ENCODE data around the gene BRINP1.

The BRINP1 gene

GRCh38 chr9:119278171-119278570 lies 91.1 kb downstream of the BRINP1 start:
- Histone ChIP-seq H3K9me3 (ENCODE audit: control insufficient read depth, low read length) (no peaks in the 10 kb centered on the region), H3K4me3 (ENCODE audit: extremely low read depth, insufficient read depth, low read length, poor library complexity, severe bottlenecking) (no peak overlapping the region), H3K4me1 (ENCODE audit: control insufficient read depth, insufficient read depth, low read length, poor library complexity, severe bottlenecking) (peaks cover 3% of the 10 kb centered on the region), H3K36me3 (ENCODE audit: control insufficient read depth, insufficient read depth, low read length) (no peaks in the 10 kb centered on the region), H3K27ac (ENCODE audit: low read depth, low read length, severe bottlenecking) (no peak overlapping the region)
- whole genome bisulfite sequencing, 2 experiments (ENCODE audit: insufficient coverage in 2 of 2): 80 to 87% methylated on average over 1 to 2 of the region's 4 CpGs

- 83 to 91% methylated on average over 3 of the region's 3 CpGs for WGBS, 2 experiments (ENCODE audit: insufficient coverage in 2 of 2)
- Histone ChIP-seq H3K9me3 (ENCODE audit: control insufficient read depth, low read length) (no peaks in the 10 kb centered on the region), H3K36me3 (ENCODE audit: control insufficient read depth, insufficient read depth, low read length) (no peaks in the 10 kb centered on the region), H3K4me1 (ENCODE audit: control insufficient read depth, insufficient read depth, low read length, poor library complexity, severe bottlenecking) (peaks cover 8% of the 10 kb centered on the region), H3K4me3 (ENCODE audit: extremely low read depth, insufficient read depth, low read length, poor library complexity, severe bottlenecking) (no peak overlapping the region), H3K27ac (ENCODE audit: low read depth, low read length, severe bottlenecking) (no peak overlapping the region)
Observed at GRCh38 chr9:119273984-119274665, 95.1 kb downstream of the BRINP1 start.

GRCh38 chr9:119273325-119273904 lies 95.8 kb downstream of the BRINP1 start:
- WGBS, 2 experiments (ENCODE audit: insufficient coverage in 2 of 2): 47 to 68% methylated on average over 4 to 5 of the region's 5 CpGs
- H3K4me3 ChIP-seq (ENCODE audit: extremely low read depth, insufficient read depth, low read length, poor library complexity, severe bottlenecking): no peak overlapping the region
- no peaks in the 10 kb centered on the region for H3K9me3 ChIP-seq (ENCODE audit: control insufficient read depth, low read length)
- H3K27ac ChIP-seq (ENCODE audit: low read depth, low read length, severe bottlenecking): no peak overlapping the region
- peaks cover 12% of the 10 kb centered on the region for H3K4me1 ChIP-seq (ENCODE audit: control insufficient read depth, insufficient read depth, low read length, poor library complexity, severe bottlenecking)
- no peaks in the 10 kb centered on the region for H3K36me3 ChIP-seq (ENCODE audit: control insufficient read depth, insufficient read depth, low read length)

GRCh38 chr9:119272500-119273211 lies 96.6 kb downstream of the BRINP1 start:
- Histone ChIP-seq H3K4me3 (ENCODE audit: extremely low read depth, insufficient read depth, low read length, poor library complexity, severe bottlenecking) (no peak overlapping the region), H3K4me1 (ENCODE audit: control insufficient read depth, insufficient read depth, low read length, poor library complexity, severe bottlenecking) (peaks cover 12% of the 10 kb centered on the region), H3K27ac (ENCODE audit: low read depth, low read length, severe bottlenecking) (no peak overlapping the region), H3K9me3 (ENCODE audit: control insufficient read depth, low read length) (no peaks in the 10 kb centered on the region), H3K36me3 (ENCODE audit: control insufficient read depth, insufficient read depth, low read length) (no peaks in the 10 kb centered on the region)
- 29 to 49% methylated on average over 3 to 5 of the region's 5 CpGs for WGBS, 2 experiments (ENCODE audit: insufficient coverage in 2 of 2)

- Histone ChIP-seq H3K27ac (ENCODE audit: low read depth, low read length, severe bottlenecking) (no peak overlapping the region), H3K4me3 (ENCODE audit: extremely low read depth, insufficient read depth, low read length, poor library complexity, severe bottlenecking) (no peak overlapping the region), H3K9me3 (ENCODE audit: control insufficient read depth, low read length) (no peaks in the 10 kb centered on the region), H3K36me3 (ENCODE audit: control insufficient read depth, insufficient read depth, low read length) (no peaks in the 10 kb centered on the region), H3K4me1 (ENCODE audit: control insufficient read depth, insufficient read depth, low read length, poor library complexity, severe bottlenecking) (peaks cover 12% of the 10 kb centered on the region)
- 77 to 82% methylated on average over 2 to 3 of the region's 3 CpGs for WGBS, 2 experiments (ENCODE audit: insufficient coverage in 2 of 2)
Observed at GRCh38 chr9:119268985-119269384, 100.2 kb downstream of the BRINP1 start.

- Histone ChIP-seq H3K27ac (ENCODE audit: low read depth, low read length, severe bottlenecking) (no peak overlapping the region), H3K9me3 (ENCODE audit: control insufficient read depth, low read length) (no peaks in the 10 kb centered on the region), H3K4me3 (ENCODE audit: extremely low read depth, insufficient read depth, low read length, poor library complexity, severe bottlenecking) (no peak overlapping the region), H3K36me3 (ENCODE audit: control insufficient read depth, insufficient read depth, low read length) (no peaks in the 10 kb centered on the region), H3K4me1 (ENCODE audit: control insufficient read depth, insufficient read depth, low read length, poor library complexity, severe bottlenecking) (peaks cover 4% of the 10 kb centered on the region)
- 86 to 87% methylated on average over 1 of the region's 3 CpGs for WGBS, 2 experiments (ENCODE audit: insufficient coverage in 2 of 2)
Observed at GRCh38 chr9:119264165-119264564, 105.1 kb downstream of the BRINP1 start.

GRCh38 chr9:119257592-119257991 lies 111.6 kb downstream of the BRINP1 start:
- Histone ChIP-seq H3K4me1 (ENCODE audit: control insufficient read depth, insufficient read depth, low read length, poor library complexity, severe bottlenecking) (no peaks in the 10 kb centered on the region), H3K4me3 (ENCODE audit: extremely low read depth, insufficient read depth, low read length, poor library complexity, severe bottlenecking) (no peak overlapping the region), H3K27ac (ENCODE audit: low read depth, low read length, severe bottlenecking) (no peak overlapping the region), H3K36me3 (ENCODE audit: control insufficient read depth, insufficient read depth, low read length) (no peaks in the 10 kb centered on the region), H3K9me3 (ENCODE audit: control insufficient read depth, low read length) (no peaks in the 10 kb centered on the region)
- 87 to 93% methylated on average over 3 to 4 of the region's 4 CpGs for WGBS, 2 experiments (ENCODE audit: insufficient coverage in 2 of 2)

GRCh38 chr9:119255116-119255515 lies 114.1 kb downstream of the BRINP1 start:
- H3K4me3 ChIP-seq (ENCODE audit: extremely low read depth, insufficient read depth, low read length, poor library complexity, severe bottlenecking): no peak overlapping the region
- H3K27ac ChIP-seq (ENCODE audit: low read depth, low read length, severe bottlenecking): no peak overlapping the region
- H3K36me3 ChIP-seq (ENCODE audit: control insufficient read depth, insufficient read depth, low read length): no peaks in the 10 kb centered on the region
- no peaks in the 10 kb centered on the region for H3K9me3 ChIP-seq (ENCODE audit: control insufficient read depth, low read length)
- no peaks in the 10 kb centered on the region for H3K4me1 ChIP-seq (ENCODE audit: control insufficient read depth, insufficient read depth, low read length, poor library complexity, severe bottlenecking)
- 47 to 52% methylated on average over 1 to 2 of the region's 3 CpGs for WGBS, 2 experiments (ENCODE audit: insufficient coverage in 2 of 2)

GRCh38 chr9:119252671-119253299 lies 116.5 kb downstream of the BRINP1 start:
- Histone ChIP-seq H3K9me3 (ENCODE audit: control insufficient read depth, low read length) (no peaks in the 10 kb centered on the region), H3K4me3 (ENCODE audit: extremely low read depth, insufficient read depth, low read length, poor library complexity, severe bottlenecking) (no peak overlapping the region), H3K4me1 (ENCODE audit: control insufficient read depth, insufficient read depth, low read length, poor library complexity, severe bottlenecking) (no peaks in the 10 kb centered on the region), H3K36me3 (ENCODE audit: control insufficient read depth, insufficient read depth, low read length) (no peaks in the 10 kb centered on the region), H3K27ac (ENCODE audit: low read depth, low read length, severe bottlenecking) (no peak overlapping the region)
- WGBS, 2 experiments (ENCODE audit: insufficient coverage in 2 of 2): 83% methylated on average over 2 of the region's 5 CpGs; no CpG with 5 or more reads in 1 of the 2 experiments

- Histone ChIP-seq H3K4me1 (ENCODE audit: control insufficient read depth, insufficient read depth, low read length, poor library complexity, severe bottlenecking) (no peaks in the 10 kb centered on the region), H3K27ac (ENCODE audit: low read depth, low read length, severe bottlenecking) (no peak overlapping the region), H3K36me3 (ENCODE audit: control insufficient read depth, insufficient read depth, low read length) (no peaks in the 10 kb centered on the region), H3K4me3 (ENCODE audit: extremely low read depth, insufficient read depth, low read length, poor library complexity, severe bottlenecking) (no peak overlapping the region), H3K9me3 (ENCODE audit: control insufficient read depth, low read length) (no peaks in the 10 kb centered on the region)
- 49 to 56% methylated on average over 3 to 4 of the region's 5 CpGs for WGBS, 2 experiments (ENCODE audit: insufficient coverage in 2 of 2)
Observed at GRCh38 chr9:119251936-119252335, 117.3 kb downstream of the BRINP1 start.
